Hepatocyte (in vitro differentiated cells): ENCODE data around the gene BBIP1.

Experiments used
- CTCF ChIP-seq: fragments of 200-600 bp; sonication (generic); IDR thresholded peaks from 2 replicates; pipeline ENCODE4 v1.5.1; 2016; ENCODE audit warnings: antibody characterized with exemption, mild to moderate bottlenecking; ENCODE audit not compliant: poor library complexity
- EZH2 ChIP-seq: fragments of 200-600 bp; sonication (generic); IDR thresholded peaks from 2 replicates; pipeline ENCODE4 v1.6.1; 2016; ENCODE audit warnings: antibody characterized with exemption, mild to moderate bottlenecking, borderline replicate concordance
- EZH2phosphoT487 ChIP-seq: fragments of 200-600 bp; sonication (generic); IDR thresholded peaks from one replicate; pipeline ENCODE4 v1.6.1; 2018; ENCODE audit warnings: antibody characterized with exemption, mild to moderate bottlenecking, low read depth, moderate library complexity; ENCODE audit not compliant: unreplicated experiment, severe bottlenecking

- TF ChIP-seq CTCF = no peak
- TF ChIP-seq EZH2 = no peak
- no peak for TF ChIP-seq EZH2phosphoT487
These were observed at the start of gene BBIP1 for GRCh38 chr10:110918643-110919348.
